ENCODE data around the gene KRT15.
A peak's percentile ranks its signal among the peaks of the same experiment; 100 is the strongest.

KRT15 gene

DNA sequence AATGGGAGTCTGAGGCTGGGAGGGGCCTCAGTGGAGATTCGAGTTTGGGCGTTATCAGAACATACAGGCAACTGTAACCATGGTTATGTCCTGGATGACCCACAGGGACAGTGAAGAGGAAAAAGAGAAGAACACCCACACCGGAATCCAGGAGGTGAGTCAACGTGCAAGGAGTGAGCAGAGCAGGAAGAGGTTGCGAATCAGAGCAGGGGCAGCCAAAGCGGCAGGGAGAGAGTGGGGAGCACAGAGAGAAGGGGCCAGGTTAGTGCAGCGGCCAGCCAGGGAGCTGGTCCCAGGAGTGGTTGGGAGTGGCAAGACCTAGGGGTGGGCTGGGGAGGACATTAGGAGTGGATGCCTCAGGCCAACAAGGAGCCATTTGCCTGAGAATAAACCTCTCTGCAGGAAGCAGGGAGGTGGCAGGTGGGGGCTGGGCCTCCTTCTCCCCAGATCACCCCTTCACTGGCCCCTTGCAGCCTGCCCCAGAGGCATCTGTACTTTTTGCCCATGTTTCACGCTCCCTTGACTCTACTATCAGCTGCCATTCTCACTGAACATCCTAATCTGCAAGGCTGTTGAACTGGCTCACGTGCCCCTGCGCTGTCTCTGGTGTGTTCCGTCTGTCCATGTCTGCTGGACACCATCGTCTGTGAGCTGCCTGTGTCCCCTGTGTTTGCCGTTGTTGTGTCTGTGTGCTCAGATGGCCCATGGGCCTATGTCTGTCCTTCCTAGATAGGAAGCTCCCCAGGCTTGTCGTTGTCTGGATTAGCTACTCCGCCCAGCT lies 18.4 kb downstream of the KRT15 start:
- DNase-seq: no peak

- DNase-seq: no peak
Measured at GRCh38 chr17:41499714-41500113, 19.0 kb downstream of the KRT15 start.

GRCh38 chr17:41498276-41498675 lies 20.4 kb downstream of the KRT15 start:
- DNase-seq: no peak

DNA sequence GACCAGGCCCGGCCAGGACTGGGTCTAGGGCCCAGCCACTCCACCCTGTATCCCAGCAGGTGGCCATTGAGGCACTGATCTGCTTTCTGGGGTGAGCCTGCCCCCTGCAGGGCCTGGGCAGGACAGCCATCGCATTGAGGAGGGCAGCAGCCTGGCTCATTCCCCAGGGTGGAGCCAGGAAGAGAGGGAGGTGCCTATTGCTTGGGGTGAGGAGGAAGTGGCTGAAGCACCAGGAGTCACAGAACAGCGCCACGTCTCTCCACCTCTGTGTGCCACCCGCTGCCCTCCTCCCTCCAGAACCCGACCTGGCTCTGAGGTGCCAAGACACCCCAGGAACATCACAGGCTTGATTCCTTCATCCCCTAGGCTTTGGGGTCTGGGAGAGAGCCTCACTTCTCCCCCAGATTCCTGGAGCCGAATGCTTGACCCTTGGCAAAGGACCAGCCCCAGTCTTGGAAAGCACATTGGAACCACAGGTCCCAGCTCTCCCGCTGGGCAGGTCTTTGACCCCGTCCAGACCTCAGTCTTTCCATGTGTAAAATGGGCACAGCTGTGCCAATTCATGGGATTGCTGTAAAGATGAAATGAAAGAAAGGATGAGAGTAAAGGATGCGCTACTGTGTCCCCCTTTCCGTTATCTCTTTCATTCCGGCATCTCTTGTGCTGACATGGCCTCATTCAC lies 21.7 kb downstream of the KRT15 start:
- DNase-seq: peak; percentile 71 to 72

DNA sequence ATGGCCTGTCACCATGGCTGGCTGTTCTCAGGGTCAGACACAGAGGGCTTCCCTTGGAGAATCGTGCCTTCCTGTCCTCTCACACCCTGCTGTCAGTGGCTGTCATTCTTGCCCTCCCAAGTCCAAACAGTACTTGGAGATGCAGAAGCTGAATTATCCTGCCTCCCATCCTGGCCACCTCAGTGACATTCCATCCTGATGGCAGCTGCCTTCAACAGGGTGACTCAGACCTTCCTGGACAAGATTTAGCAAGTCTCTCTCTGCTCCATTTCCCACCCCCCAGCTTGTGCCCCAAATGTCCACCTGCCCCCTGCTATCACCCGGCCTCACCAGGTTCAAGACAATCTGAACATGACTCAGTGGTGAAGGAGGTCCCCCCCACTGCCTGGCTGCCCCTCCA lies 24.2 kb downstream of the KRT15 start:
- DNase-seq: no peak

DNA sequence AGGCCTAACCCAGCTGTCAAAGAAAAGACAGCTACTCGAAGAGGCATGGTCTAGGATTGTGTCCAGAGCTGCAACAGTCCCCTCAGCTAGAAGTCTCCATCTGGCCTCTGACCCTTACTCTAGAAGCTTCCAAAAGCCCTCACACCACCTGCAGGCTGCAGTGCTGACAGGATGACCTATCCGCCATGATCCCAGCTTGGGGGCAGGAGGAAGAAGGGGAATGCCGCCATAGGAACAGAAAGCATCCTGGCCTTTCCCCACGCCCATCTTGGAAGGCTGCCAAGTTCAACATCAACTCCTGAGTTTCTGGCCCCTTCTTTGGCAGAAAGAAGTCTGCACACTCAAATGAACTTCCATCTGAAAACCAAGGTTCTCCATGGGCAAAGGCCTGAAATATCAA lies 25.9 kb downstream of the KRT15 start:
- DNase-seq: no peak

DNA sequence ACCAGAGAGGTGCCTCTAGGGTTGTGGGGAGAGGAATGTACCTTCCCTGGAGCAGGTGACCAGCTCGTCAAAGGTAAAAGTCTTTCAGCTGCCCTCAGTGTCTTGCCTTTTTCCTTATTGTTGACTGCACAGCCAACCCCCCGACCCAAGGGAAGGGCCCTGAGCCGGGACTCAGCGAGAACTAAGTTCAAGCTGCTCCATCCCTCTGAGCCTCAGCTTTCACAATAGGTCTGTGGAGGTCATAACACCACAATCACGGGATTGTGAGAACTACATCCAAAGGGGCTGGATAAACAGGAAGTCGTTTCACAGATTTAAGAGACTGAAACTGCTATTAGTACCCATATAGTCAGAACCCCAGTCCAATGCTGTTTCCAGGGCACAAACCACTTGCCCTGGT lies 26.3 kb downstream of the KRT15 start:
- DNase-seq: peak in 1 of 2 donors; percentile 15

DNA sequence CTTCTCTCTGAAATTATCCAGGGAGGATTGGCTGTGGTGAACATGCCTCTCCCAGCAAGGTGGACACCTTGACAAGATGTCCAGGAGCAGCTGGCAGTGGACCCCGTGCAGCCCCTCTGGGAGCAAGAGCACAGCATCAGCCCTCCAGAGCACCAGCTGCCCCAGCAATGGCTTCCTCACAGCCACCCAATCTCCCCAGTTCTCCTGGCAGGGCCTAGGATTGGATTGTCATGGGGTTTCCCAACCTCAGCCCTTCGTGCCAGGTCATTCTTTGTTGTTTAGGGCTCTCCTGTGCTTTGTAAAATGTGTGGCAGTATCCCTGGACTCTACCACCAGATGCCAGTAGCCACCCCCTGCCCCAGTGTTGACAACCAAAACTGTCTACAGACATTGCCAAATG lies 27.2 kb downstream of the KRT15 start:
- no peak for DNase-seq

GRCh38 chr17:41490000-41490990 lies 28.4 kb downstream of the KRT15 start:
- DNase-seq: no peak

- DNase-seq: no peak
Measured at GRCh38 chr17:41489531-41489930, 29.2 kb downstream of the KRT15 start, which contains the start of gene KRT36. Gene KRT36 (minus strand): TSS chr17:41489910. CDS start chr17:41489864, 46 bp downstream.

DNA sequence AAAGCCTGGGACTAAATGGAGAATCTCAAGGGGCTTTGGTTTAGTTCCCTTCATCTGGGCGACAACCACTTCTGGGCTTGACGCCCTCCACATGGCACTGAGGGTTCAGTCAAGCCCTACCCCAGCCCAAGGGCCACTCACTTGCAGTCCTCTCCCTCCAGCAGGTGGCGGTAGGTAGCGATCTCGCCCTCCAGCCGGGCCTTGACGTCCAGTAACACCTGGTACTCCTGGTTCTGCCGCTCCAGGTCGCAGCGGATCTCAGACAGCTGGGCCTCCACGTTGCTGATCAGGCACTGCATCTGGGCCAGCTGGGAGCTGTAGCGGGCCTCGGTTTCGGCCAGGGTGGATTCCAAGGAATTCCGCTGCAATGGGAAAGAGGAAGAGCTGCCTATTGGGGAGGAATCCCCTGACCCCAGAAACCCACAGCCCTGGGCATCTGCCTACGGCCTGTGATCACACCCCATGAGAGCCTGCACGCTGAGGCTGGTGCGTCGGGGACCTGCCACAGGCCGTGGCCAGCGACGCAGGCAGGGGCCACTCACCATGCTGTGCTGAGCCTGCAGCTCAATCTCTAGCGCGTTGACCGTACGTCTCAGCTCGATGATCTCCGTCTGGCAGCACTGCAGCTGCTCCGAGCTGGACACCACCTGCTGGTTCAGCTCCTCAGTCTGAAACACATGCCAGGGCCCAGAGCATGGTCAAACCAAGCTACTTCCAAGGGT lies 31.7 kb downstream of the KRT15 start:
- DNase-seq: peak in 1 of 2 donors; percentile 20

DNA sequence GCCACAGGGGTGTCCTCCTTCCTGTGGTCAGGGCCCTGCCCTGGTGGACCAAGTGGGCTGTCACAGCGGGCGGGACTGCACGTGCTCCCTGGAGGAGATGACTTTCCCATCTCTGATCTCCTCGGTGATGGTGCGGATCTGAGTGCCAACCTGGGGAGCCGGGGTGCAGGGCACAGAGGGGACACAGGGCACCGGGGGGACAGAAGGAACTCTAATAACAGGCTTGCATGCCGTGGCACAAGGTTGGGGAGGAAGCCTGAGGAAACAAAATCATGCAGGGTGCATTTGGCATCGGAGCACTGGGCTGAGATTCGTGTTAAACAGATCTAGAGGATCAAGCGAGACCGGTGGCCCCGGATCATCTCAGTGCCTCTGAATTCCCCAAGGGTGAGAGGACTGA lies 32.4 kb downstream of the KRT15 start:
- DNase-seq: no peak

DNA sequence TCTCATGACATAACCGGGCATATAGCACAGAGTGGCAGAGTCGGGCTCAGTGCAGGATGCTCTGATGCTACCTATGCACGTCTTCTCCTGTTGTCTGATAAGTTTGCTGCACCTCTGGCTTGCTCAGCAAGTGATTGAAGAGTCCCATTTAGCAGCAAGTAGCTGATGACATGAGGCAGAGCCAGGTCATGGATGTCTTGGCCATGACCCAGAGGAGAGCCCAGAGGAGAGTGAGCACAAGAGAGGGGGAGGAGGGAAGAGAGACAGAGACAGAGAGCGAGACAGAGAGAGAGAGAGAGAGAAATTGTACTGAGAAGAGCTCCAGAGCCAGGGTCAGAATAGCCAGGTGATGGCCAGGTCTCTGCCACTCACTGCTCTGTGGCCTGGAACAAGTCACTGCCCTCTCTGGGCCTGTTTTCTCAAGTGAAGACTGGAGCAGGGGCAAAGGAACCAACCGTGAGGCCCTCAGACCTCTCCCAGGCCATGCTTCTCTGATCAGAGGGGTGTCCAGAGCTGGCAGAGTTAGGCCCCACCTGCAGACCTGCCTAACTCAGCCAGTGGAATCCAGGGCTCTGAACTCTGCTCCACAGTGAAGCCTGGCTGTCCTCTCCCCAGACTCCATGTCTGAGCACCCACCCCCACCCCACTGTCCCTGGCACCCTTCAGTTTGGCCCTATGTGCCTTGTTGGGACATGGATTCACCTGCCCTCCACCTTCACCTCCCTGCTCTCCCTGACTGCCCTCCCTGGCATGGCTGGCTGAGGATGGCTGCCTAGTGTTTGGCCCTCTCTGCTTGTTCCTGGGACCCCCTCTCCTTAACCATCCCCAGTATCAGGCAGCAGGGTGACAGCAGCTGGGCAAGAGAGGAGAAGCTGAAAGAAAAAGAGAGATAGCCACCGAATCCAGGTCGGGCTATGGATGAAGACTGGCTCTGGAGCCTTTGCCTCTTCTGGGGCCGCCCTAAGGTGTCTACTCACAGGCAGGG lies 33.5 kb downstream of the KRT15 start:
- DNase-seq: no peak

- DNase-seq: no peak
Measured at GRCh38 chr17:41483991-41484826, 34.5 kb downstream of the KRT15 start.

DNA sequence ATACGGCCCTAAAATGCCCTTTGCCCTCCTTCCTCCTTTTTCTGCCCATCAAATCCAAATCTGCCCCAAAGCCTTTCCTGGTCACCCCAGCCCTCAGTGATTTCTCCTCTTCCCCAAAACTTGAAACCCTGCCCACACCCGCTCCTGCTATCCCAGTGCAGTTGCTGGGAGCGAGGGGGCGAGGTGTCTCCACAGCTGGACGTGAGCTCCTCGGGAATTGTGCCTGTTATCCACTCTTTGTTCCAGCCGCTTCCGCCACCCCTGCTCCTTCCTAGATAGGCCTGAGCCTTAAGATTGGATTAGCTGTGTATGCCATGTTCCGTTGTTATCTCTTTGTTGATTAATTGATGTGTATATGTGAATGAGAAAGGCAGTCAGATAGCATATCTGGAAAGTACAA lies 35.2 kb downstream of the KRT15 start:
- no peak for DNase-seq

GRCh38 chr17:41481036-41481435 lies 37.7 kb downstream of the KRT15 start, which contains the start of gene KRT35:
Gene KRT35 (minus strand): TSS chr17:41481151. CDS start chr17:41481097, 54 bp downstream.
- no peak for DNase-seq

GRCh38 chr17:41480581-41480980 lies 38.1 kb downstream of the KRT15 start:
- no peak for DNase-seq

DNA sequence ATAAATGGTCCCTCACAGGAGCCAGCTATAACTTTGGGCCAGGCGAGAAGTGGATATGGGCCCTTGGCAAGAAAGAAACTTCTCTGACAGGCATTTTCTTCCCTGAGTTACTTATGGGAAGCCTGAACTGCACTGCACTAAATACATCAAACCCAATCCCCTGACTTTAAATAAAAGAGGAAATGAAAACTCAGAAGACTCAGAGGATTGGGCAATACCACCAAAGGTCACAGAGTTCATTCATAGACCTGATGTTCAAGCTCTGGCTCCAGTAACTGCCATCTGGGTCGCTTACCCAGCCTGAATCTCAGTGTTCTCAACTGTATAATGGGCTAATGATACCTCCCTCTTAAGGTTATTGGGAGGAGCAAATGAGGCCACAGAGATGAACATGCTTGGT lies 38.6 kb downstream of the KRT15 start:
- DNase-seq: no peak

- no peak for DNase-seq
Measured at GRCh38 chr17:41478237-41478636, 40.5 kb downstream of the KRT15 start.

Data from CD4-positive, alpha-beta T cell treated with Interferon alpha-2 for 1 hour (primary cell).